Common myeloid progenitor, CD34-positive (primary cell): ENCODE data around the gene LSM4.

Experiments
- CTCF ChIA-PET: fragments of 350-600 bp; sonication (Branson Sonifier 250); formaldehyde crosslinking; loops from one replicate; lab custom pipeline; 2021; ENCODE audit warnings: antibody characterized with exemption; lab: Charles Lee
- POLR2A ChIA-PET: fragments of 350-600 bp; sonication (Branson Sonifier 250); formaldehyde crosslinking; loops from one replicate; lab custom pipeline; 2021; ENCODE audit warnings: antibody characterized with exemption; lab: Charles Lee
- DNase-seq, 3 donors: peaks; one replicate each; pipeline versions ENCODE4 v3.0.0 to v3.0.0-alpha.2; 2013
- H3K27ac ChIP-seq, 2 experiments: 1 replicate in 1 of 2; 2 replicates in 1 of 2; pipeline ENCODE4 v1.7.0; 2013; ENCODE audit warnings: inconsistent platforms in 2 of 2, low read length in 2 of 2, mild to moderate bottlenecking in 2 of 2, low read depth in 1 of 2, moderate library complexity in 1 of 2; ENCODE audit not compliant: severe bottlenecking in 2 of 2, insufficient read depth in 1 of 2, poor library complexity in 1 of 2
- H3K27me3 ChIP-seq, 5 experiments: replicated peaks in 2 of 5; 1 replicate in 3 of 5; 2 replicates in 2 of 5; pipeline versions ENCODE4 v1.6.1 to v1.7.0; 2013; ENCODE audit warnings: low read length in 4 of 5, mild to moderate bottlenecking in 2 of 5, moderate library complexity in 2 of 5, inconsistent platforms in 1 of 5; ENCODE audit not compliant: insufficient read depth in 5 of 5, control insufficient read depth in 4 of 5
- H3K36me3 ChIP-seq, 4 experiments: 1 replicate in 2 of 4; 2 replicates in 2 of 4; pipeline versions ENCODE4 v1.6.1 to v1.7.0; 2013; ENCODE audit warnings: low read length in 3 of 4, control low read depth in 1 of 4, mild to moderate bottlenecking in 1 of 4; ENCODE audit not compliant: control insufficient read depth in 4 of 4, insufficient read depth in 4 of 4
- H3K4me1 ChIP-seq, 4 experiments: 1 replicate in 3 of 4; 2 replicates in 1 of 4; pipeline versions ENCODE4 v1.6.1 to v1.7.1; 2013; ENCODE audit warnings: low read length in 3 of 4, mild to moderate bottlenecking in 3 of 4, control low read depth in 1 of 4, inconsistent platforms in 1 of 4, moderate library complexity in 1 of 4; ENCODE audit not compliant: control insufficient read depth in 4 of 4, insufficient read depth in 4 of 4; ENCODE audit errors: control extremely low read depth in 1 of 4
- H3K4me3 ChIP-seq, 7 experiments: 1 replicate in 4 of 7; 2 replicates in 3 of 7; pipeline versions ENCODE4 v1.5.1 to v1.7.0; 2013; ENCODE audit warnings: mild to moderate bottlenecking in 7 of 7, low read length in 6 of 7, moderate library complexity in 6 of 7, inconsistent platforms in 2 of 7, low read depth in 2 of 7, control low read depth in 1 of 7; ENCODE audit not compliant: insufficient read depth in 4 of 7, control insufficient read depth in 1 of 7; ENCODE audit errors: extremely low read depth in 1 of 7
- H3K9me3 ChIP-seq, 5 experiments: 1 replicate in 4 of 5; 2 replicates in 1 of 5; pipeline versions ENCODE4 v1.6.1 to v1.7.1; 2013; ENCODE audit warnings: low read length in 4 of 5, mild to moderate bottlenecking in 2 of 5, inconsistent platforms in 1 of 5, low read depth in 1 of 5, moderate library complexity in 1 of 5; ENCODE audit not compliant: control insufficient read depth in 4 of 5, insufficient read depth in 2 of 5; ENCODE audit errors: control extremely low read depth in 1 of 5
- WGBS: methylation state at CpG from one replicate; pipeline ENCODE4 v1.1.5; 2013; ENCODE audit not compliant: insufficient coverage; 5-methylcytosine and 5-hydroxymethylcytosine counted together

Gene LSM4

GRCh38 chr19:18344582-18344950, 21.7 kb upstream of the LSM4 start:
- CTCF ChIA-PET: interaction anchor here (0.8 to 4.9 kb wide), 3 partner anchors 16 to 163 kb away, joined by 3 to 40 read pairs (median 3); no protein-coding TSS in a partner anchor
- no peak for DNase-seq
- Histone ChIP-seq H3K27ac (no peak overlapping the region), H3K27me3 (no peaks in the 10 kb centered on the region), H3K36me3 (peaks cover 7 to 39% (median 19%) of the 10 kb centered on the region in 4 experiments), H3K9me3 (no peaks in the 10 kb centered on the region), H3K4me1 (peaks cover 2 to 22% (median 18%) of the 10 kb centered on the region in 4 experiments), H3K4me3 (no peak overlapping the region)
- POLR2A ChIA-PET: interaction anchor here (1.5 kb wide), 1 partner anchor 63 kb away, joined by 7 read pairs; the partner anchor contains the start of gene JUND
- WGBS: 81% methylated on average over 8 of the region's 13 CpGs

DNA sequence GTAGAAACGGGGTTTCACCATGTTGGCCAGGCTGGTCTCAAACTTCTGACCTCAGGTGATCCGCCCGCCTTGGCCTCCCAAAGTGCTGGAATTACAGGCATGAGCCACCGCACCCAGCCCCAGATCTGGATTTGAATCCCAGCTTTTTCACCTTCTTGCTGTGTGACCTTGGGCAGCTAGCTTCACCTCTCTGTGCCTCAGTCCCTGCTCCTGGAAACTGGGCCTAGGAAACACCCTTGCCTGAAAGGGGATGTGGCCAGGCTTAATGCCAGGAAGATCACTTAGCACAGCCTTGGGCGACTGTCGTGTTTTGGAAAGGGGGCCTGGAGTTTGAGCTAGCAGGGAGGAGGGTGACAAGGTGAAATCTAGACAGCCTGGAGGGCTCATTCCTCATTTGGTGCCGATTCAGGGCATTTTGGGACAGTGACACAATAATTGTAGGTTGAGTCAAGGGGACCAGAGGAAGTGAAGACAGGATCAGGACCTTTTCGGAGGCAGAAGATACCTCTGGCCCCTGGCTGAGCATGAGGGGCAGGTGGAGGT, 19.3 kb upstream of the LSM4 start:
- Histone ChIP-seq H3K27me3 (no peaks in the 10 kb centered on the region), H3K9me3 (no peaks in the 10 kb centered on the region), H3K36me3 (peaks cover 7 to 31% (median 18%) of the 10 kb centered on the region in 4 experiments), H3K4me1 (peaks cover 2 to 28% (median 21%) of the 10 kb centered on the region in 4 experiments), H3K4me3 (no peak overlapping the region), H3K27ac (peak overlapping the region in 1 of 2 experiments; percentile 87)
- 91% methylated on average over 7 of the region's 8 CpGs for WGBS
- POLR2A ChIA-PET: interaction anchor here (1.2 kb wide), 1 partner anchor 75 kb away, joined by 3 read pairs; no protein-coding TSS in a partner anchor
- no peak for DNase-seq
- CTCF ChIA-PET: interaction anchor here (0.7 to 4.9 kb wide), 9 partner anchors 8 to 74 kb away, joined by 3 to 40 read pairs (median 4); no protein-coding TSS in a partner anchor

GRCh38 chr19:18340990-18341868, 18.4 kb upstream of the LSM4 start:
- Histone ChIP-seq H3K36me3 (peaks cover 6 to 28% (median 18%) of the 10 kb centered on the region in 4 experiments), H3K27ac (peak overlapping the region; percentile 72 to 87), H3K4me3 (peak overlapping the region; percentile 75 to 92 (median 81)), H3K4me1 (peaks cover 2 to 31% (median 22%) of the 10 kb centered on the region in 4 experiments), H3K27me3 (no peaks in the 10 kb centered on the region), H3K9me3 (no peaks in the 10 kb centered on the region)
- CTCF ChIA-PET: interaction anchor here (0.9 to 4.9 kb wide), 5 partner anchors 9 to 75 kb away, joined by 3 to 60 read pairs (median 4); no protein-coding TSS in a partner anchor
- peak; percentile 73 to 88 (median 88) for DNase-seq
- 0% methylated on average over 13 of the region's 18 CpGs for WGBS
- POLR2A ChIA-PET: interaction anchor here (0.7 to 1.2 kb wide), 2 partner anchors 62 to 76 kb away, joined by 3 read pairs; no protein-coding TSS in a partner anchor

GRCh38 chr19:18340190-18340989, 17.5 kb upstream of the LSM4 start, which contains the start of gene PGPEP1:
PGPEP1 (plus strand) TSS chr19:18340598; CDS start chr19:18340682, 84 bp downstream.
- Histone ChIP-seq H3K4me1 (peaks cover 2 to 31% (median 22%) of the 10 kb centered on the region in 4 experiments), H3K4me3 (peak within 1 kb of the TSS; percentile 75 to 92 (median 81)), H3K9me3 (no peaks in the 10 kb centered on the region), H3K36me3 (peaks cover 4 to 25% (median 16%) of the 10 kb centered on the region in 4 experiments), H3K27ac (peak within 1 kb of the TSS; percentile 72 to 87), H3K27me3 (no peaks in the 10 kb centered on the region)
- ChIA-PET POLR2A (interaction anchor here (0.7 to 1.9 kb wide), 3 partner anchors 59 to 62 kb away, joined by 3 to 10 read pairs (median 5); partner anchors contain the start of gene JUND), CTCF (interaction anchor here (0.9 to 5.3 kb wide), 11 partner anchors 10 to 88 kb away, joined by 3 to 60 read pairs (median 4); partner anchors contain the start of genes GDF15 and JUND)
- WGBS: 4% methylated on average over 51 of the region's 69 CpGs
- DNase-seq: peak; percentile 30 to 67 (median 62)

DNA sequence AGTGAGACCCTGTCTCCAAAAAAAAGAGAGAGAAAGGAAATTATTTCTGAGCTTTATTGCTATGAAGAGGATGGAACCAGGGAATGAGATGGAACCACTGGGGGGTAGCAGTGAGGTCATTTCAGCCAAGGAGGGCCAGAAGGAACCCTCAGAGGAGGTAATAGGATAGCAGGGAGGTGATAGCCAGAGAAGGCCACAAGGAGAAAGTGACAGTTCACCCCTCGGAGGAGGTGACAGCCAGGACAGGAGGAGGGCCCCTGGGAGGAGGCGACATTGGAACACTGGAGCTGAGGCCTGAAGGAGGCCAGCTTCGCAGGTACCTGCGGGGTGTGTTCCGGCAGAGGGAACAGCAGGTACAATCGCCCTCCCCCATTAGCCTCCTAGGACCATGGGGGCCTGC, 16.8 kb upstream of the LSM4 start:
- peak; percentile 63 to 70 (median 64) for DNase-seq
- WGBS: 90% methylated on average over 5 of the region's 6 CpGs
- Histone ChIP-seq H3K27me3 (no peaks in the 10 kb centered on the region), H3K36me3 (peaks cover 4 to 19% (median 13%) of the 10 kb centered on the region in 4 experiments), H3K27ac (peak overlapping the region in 1 of 2 experiments; percentile 87), H3K4me3 (peak overlapping the region in 6 of 7 experiments; percentile 75 to 92 (median 82)), H3K9me3 (no peaks in the 10 kb centered on the region), H3K4me1 (peaks cover 2 to 31% (median 22%) of the 10 kb centered on the region in 4 experiments)
- CTCF ChIA-PET: interaction anchor here (0.7 to 5.3 kb wide), 14 partner anchors 9 to 122 kb away, joined by 3 to 60 read pairs (median 4); partner anchors contain the start of genes GDF15 and JUND
- POLR2A ChIA-PET: interaction anchor here (1.0 to 1.9 kb wide), 2 partner anchors 58 to 61 kb away, joined by 5 to 10 read pairs; partner anchors contain the start of gene JUND

DNA sequence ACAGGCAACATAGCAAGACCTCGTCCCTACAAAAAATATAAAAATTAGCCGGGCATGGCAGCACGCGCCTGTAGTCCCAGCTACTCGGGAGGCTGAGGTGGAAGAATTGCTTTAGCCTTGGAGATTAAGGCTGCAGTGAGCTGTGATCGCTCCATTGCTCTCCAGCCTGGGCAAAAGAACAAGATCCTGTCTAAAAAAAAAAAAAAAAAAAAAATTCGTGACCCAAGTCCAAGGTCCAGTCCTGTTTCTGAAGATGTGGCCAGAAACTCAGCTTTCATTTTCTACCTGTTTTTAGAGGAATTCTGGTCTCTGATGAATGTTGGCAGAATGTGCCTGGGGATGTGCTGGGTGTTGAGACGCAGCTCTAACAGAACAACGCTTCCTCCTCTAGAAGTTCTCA, 15.7 kb upstream of the LSM4 start:
- peaks cover 2 to 31% (median 22%) of the 10 kb centered on the region in 4 experiments for H3K4me1 ChIP-seq
- WGBS: 100% methylated on average over 5 of the region's 9 CpGs

More for the DNA sequence above, 15.7 kb upstream of the LSM4 start:
- H3K27me3 ChIP-seq: no peaks in the 10 kb centered on the region
- H3K9me3 ChIP-seq: no peaks in the 10 kb centered on the region
- DNase-seq: no peak
- no peak overlapping the region for H3K27ac ChIP-seq
- ChIA-PET CTCF (interaction anchor here (1.3 to 5.3 kb wide), 6 partner anchors 10 to 73 kb away, joined by 3 to 60 read pairs (median 16); no protein-coding TSS in a partner anchor), POLR2A (interaction anchor here (0.6 to 1.9 kb wide), 2 partner anchors 60 to 144 kb away, joined by 3 to 10 read pairs; no protein-coding TSS in a partner anchor)
- H3K36me3 ChIP-seq: peaks cover 4 to 14% (median 7%) of the 10 kb centered on the region in 4 experiments
- no peak overlapping the region for H3K4me3 ChIP-seq
